WI38 (cell line): ENCODE results near the gene SLC6A4.

Source experiments
- H3K4me3 ChIP-seq: 2 replicates; pipeline ENCODE4 v1.5.1; 2011; ENCODE audit warnings: low read depth, mild to moderate bottlenecking, control low read depth, low read length
- TF ChIP-seq, protein P1 (sequence below): IDR thresholded peaks from 2 replicates; pipeline ENCODE4 v1.5.1; 2012; ENCODE audit warnings: low read depth, mild to moderate bottlenecking, control low read depth, low read length

Gene SLC6A4

DNA sequence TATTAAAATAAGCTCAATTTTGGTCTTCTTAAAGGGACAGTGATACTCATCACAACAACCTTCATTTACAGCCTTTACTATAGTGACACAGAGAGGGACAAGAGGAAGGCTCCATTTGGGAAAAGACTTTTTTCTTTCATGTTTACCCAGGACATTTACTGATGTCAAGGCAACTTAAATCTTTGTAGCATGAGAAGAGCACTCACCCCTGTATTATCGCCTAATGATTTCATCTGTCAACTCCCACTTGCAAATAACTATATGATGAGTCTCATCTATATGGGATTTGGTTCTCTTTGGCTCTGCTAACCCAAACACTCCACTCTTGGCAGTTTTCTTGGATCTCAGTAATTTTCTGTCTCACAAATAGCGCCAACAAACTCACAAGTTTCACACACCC lies 32.1 kb upstream of the SLC6A4 start:
- TF ChIP-seq, protein P1, sequence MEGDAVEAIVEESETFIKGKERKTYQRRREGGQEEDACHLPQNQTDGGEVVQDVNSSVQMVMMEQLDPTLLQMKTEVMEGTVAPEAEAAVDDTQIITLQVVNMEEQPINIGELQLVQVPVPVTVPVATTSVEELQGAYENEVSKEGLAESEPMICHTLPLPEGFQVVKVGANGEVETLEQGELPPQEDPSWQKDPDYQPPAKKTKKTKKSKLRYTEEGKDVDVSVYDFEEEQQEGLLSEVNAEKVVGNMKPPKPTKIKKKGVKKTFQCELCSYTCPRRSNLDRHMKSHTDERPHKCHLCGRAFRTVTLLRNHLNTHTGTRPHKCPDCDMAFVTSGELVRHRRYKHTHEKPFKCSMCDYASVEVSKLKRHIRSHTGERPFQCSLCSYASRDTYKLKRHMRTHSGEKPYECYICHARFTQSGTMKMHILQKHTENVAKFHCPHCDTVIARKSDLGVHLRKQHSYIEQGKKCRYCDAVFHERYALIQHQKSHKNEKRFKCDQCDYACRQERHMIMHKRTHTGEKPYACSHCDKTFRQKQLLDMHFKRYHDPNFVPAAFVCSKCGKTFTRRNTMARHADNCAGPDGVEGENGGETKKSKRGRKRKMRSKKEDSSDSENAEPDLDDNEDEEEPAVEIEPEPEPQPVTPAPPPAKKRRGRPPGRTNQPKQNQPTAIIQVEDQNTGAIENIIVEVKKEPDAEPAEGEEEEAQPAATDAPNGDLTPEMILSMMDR, result no peak
- H3K4me3 ChIP-seq, result no peak overlapping the region

DNA sequence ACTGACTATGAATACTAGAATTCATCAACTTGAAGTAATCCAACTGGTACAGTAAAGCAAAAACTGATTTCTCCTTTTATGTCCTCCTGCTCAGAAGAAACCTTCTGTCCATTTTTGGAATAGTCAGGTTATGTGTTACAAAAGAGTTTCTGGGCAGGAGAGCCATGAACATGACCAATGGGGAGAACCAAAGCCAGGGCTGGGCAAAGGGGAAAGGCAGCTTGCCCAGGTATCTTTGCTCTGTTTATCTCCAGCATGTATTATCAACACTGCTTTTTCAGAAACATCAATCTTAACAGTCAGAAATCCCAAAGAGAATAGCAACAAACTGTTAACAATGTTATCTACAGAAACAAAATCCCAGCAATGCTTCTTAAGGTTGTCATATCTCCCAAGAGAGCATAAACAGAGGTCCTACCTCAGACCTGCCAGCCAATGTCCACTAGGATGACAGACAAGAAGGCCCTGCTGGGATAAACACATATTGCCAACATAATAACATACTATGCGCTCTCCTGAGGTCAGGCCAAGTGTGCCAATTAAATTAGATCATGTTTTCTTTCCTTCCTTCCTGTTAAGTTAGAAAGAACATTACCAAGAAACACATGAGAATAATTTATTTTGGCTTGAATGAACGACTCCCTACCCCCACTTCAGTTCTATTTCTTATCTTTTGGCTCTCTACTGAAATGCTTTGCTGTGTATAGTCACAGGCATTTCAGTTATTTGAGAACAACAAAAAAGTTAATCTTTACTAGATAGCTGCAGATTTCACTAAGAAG lies 28.2 kb upstream of the SLC6A4 start:
- no peak overlapping the region for H3K4me3 ChIP-seq
- TF ChIP-seq, protein P1, result no peak

DNA sequence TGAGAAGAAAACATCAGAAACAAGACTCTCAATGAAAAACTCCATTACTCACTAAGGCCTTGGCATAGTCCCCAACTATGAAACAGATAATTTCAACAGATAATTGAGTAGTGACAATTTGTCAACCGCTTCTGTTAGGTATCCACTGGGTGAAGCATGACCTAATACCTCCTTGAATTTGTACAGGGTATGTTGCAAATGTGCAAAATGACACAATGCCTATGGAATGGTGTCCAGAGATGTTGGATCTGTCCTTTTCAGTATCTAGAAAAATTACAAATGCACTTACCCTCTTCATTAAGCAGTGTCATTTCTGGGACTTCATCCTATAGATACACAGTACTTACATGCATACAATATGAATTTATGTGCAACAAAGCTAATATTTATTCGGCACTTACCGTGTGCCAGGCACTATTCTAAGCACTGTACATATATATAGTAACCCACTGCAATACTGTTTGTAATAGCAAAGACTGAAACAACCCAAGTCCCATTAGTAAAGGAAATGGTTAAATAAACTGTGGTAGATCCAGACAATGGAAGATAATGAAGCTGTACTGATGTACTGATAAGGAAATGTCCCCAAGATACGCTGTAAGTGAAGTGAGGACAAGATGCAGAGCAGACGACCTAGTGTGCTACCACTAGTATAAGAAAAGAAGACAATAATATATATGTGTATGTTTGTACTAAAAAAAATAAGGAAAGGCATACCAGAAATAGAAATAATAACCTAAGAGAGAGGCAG lies 21.4 kb upstream of the SLC6A4 start:
- TF ChIP-seq, protein P1, result no peak
- no peak overlapping the region for H3K4me3 ChIP-seq

DNA sequence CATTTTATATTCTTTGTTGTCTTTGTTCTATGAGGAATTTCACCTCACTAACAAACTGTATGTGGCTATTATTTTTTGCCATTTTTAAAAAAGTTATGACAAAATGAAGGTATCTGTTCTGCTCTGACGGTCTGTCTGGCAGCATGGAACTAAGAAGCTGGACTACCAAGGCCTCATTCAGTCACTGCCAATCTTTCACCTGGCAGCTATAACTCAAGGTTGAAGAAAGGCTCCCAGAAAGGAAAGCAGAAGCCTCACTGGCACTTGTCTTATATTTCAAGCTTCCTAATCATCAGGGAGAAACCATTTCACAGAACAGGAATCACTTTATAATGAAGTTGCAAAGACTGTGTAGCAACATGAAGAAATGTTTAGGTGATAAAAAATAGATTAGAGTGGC lies 18.7 kb upstream of the SLC6A4 start:
- no peak overlapping the region for H3K4me3 ChIP-seq
- TF ChIP-seq, protein P1, result no peak

DNA sequence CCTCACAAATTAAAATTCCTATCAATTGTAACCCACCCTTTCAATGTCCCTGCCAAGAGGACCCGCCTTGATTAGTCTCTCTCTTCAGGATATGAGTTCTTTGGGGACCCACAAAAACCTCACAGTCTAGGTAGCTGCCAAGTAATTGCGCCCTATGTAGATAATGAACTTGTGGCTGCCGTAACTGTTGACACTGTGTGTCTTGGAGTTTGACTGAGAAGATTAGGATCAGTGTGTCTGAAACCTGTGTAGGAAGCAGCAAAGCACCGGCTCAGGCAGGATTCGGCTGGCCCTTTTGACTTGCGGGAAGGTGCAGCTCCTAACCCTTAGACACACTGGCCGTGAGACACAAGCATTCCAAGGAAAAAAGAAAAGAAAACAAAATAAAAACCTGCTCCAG lies 17.8 kb upstream of the SLC6A4 start:
- TF ChIP-seq, protein P1, result no peak
- no peak overlapping the region for H3K4me3 ChIP-seq

DNA sequence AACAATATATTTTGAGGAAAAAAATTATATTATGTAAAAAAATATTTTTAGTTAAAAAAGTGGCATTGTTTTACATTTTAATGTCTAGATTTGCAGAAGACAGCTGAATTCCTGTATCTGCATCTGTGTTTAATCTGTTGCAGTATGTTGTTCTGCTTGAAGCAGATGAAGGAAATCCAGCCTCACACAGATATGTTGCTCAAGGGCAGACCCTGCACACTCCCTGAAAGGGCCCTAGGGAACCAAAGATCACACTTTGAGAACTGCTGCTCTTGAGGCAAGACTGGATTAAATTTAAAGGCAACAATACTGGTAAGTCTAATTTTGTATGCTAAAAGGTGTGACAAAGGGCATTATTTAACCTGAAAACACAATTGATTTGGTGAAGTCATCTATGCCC lies 16.4 kb upstream of the SLC6A4 start:
- TF ChIP-seq, protein P1, result no peak
- H3K4me3 ChIP-seq, result no peak overlapping the region

DNA sequence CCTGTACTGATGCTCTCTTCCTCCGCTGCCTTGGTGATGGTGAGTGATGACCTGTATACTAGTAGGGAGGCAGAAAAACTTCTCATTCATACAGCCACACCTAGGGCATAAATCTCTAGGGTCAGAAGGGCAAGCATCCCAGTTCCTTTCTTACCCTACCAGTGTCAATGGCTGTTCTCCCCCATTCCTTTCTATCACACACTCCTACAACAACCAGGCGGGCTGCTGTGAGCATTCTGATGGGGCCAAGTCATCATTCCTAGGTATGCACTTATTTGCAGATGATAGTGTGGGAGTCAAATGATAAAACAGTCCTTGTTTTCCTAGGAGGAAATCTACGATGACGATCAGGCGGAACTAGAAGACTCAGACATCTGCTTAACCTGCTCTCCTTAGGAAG lies 14.0 kb upstream of the SLC6A4 start:
- H3K4me3 ChIP-seq, result no peak overlapping the region
- TF ChIP-seq, protein P1, result no peak
